ENCODE data around the gene TENM4.

DNA sequence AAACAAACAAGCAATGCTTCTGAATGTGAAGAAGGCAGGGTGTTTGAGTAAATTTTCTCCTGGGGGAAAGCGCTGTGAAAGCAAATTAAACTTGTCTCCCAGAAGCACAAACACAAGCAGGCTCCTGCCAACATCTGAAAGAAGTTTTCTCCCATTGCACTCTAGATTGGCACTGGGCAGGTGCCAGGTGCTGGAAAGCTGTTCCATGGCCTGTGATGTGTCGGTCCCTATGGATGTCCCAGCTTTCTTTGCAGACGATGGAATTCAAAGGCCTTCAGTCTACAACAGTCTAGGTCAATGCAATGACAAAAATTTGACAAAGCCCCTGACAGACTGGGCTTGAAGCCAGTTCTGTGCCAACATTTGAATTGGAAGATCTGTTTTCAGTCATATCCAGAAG lies 620.1 kb downstream of the TENM4 start:
- TF ChIP-seq, protein P1, sequence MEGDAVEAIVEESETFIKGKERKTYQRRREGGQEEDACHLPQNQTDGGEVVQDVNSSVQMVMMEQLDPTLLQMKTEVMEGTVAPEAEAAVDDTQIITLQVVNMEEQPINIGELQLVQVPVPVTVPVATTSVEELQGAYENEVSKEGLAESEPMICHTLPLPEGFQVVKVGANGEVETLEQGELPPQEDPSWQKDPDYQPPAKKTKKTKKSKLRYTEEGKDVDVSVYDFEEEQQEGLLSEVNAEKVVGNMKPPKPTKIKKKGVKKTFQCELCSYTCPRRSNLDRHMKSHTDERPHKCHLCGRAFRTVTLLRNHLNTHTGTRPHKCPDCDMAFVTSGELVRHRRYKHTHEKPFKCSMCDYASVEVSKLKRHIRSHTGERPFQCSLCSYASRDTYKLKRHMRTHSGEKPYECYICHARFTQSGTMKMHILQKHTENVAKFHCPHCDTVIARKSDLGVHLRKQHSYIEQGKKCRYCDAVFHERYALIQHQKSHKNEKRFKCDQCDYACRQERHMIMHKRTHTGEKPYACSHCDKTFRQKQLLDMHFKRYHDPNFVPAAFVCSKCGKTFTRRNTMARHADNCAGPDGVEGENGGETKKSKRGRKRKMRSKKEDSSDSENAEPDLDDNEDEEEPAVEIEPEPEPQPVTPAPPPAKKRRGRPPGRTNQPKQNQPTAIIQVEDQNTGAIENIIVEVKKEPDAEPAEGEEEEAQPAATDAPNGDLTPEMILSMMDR (conservative IDR thresholded peaks at IDR 0.05; ENCODE audit: low read length) = no peak
- TF ChIP-seq EZH2phosphoT487 (IDR thresholded peaks at IDR 0.05; ENCODE audit: borderline replicate concordance, low read depth, low read length) = no peak
